H1 (cell line): ENCODE measurements around the gene CRX. TPM values are rescaled to one million over a fixed set of nuclear protein-coding genes. Genes with fewer than 3 reads are reported as not detected.

Source experiments
- polyA plus RNA-seq, 7 experiments: library from polyadenylated mRNA; depleted of rRNA in 3 of 7; stranded (reverse) in 5 of 7; unstranded in 2 of 7; fragments of >200 nt in 5 of 7; fragments of 200-250 nt in 2 of 7; gene quantifications; 1 replicate in 5 of 7; 2 replicates in 1 of 7; 4 replicates in 1 of 7; pipeline versions ENCODE4 v1.2.1 to v1.2.3, GENCODE V29; 2011 to 2013; ENCODE audit warnings: missing spikeins in 2 of 7, mixed read lengths in 2 of 7
- total RNA-seq: library from RNA; stranded (reverse); fragmentation: NEBNext Ultra II Directional; extraction: Animal tissue kit (Norgen Biotek cat#: 25700); gene quantifications from 2 replicates; pipeline ENCODE4 v1.2.1, GENCODE V29; 2021
- TF ChIP-seq, protein P1 (sequence below): fragments of 300-600 bp; sonication (generic); IDR thresholded peaks from 2 replicates; pipeline ENCODE4 v1.7.1; 2012; ENCODE audit warnings: low read length, moderate library complexity, mild to moderate bottlenecking, inconsistent platforms; ENCODE audit not compliant: insufficient replicate concordance

The CRX gene
- total and polyA plus RNA-seq, 2 of the 8 experiments (the other 6 are each of a cell fraction or from before 2014, with no cell fraction given), result 0.08 TPM; not detected in 1

DNA sequence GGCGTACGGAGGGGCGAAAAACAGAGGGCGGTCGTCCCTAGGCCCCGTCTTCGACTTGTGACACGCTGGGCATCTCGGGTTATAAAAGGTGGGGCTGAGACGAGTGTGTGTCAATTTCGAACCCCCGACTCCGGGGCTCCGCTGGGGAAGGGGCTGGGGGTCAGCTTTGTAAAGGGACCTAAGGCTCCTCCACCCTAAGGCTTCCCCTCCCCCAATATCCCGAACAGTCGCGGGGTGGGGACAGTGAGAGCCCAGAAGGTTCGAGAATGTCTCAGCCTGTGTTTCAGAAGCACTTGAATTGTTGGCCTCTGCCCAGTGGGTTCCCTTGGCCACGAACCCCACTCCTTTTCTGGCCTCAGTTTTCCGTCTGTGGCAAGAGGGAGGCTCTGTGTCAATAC is 42.8 kb upstream of the CRX start (continued):
- TF ChIP-seq, protein P1, sequence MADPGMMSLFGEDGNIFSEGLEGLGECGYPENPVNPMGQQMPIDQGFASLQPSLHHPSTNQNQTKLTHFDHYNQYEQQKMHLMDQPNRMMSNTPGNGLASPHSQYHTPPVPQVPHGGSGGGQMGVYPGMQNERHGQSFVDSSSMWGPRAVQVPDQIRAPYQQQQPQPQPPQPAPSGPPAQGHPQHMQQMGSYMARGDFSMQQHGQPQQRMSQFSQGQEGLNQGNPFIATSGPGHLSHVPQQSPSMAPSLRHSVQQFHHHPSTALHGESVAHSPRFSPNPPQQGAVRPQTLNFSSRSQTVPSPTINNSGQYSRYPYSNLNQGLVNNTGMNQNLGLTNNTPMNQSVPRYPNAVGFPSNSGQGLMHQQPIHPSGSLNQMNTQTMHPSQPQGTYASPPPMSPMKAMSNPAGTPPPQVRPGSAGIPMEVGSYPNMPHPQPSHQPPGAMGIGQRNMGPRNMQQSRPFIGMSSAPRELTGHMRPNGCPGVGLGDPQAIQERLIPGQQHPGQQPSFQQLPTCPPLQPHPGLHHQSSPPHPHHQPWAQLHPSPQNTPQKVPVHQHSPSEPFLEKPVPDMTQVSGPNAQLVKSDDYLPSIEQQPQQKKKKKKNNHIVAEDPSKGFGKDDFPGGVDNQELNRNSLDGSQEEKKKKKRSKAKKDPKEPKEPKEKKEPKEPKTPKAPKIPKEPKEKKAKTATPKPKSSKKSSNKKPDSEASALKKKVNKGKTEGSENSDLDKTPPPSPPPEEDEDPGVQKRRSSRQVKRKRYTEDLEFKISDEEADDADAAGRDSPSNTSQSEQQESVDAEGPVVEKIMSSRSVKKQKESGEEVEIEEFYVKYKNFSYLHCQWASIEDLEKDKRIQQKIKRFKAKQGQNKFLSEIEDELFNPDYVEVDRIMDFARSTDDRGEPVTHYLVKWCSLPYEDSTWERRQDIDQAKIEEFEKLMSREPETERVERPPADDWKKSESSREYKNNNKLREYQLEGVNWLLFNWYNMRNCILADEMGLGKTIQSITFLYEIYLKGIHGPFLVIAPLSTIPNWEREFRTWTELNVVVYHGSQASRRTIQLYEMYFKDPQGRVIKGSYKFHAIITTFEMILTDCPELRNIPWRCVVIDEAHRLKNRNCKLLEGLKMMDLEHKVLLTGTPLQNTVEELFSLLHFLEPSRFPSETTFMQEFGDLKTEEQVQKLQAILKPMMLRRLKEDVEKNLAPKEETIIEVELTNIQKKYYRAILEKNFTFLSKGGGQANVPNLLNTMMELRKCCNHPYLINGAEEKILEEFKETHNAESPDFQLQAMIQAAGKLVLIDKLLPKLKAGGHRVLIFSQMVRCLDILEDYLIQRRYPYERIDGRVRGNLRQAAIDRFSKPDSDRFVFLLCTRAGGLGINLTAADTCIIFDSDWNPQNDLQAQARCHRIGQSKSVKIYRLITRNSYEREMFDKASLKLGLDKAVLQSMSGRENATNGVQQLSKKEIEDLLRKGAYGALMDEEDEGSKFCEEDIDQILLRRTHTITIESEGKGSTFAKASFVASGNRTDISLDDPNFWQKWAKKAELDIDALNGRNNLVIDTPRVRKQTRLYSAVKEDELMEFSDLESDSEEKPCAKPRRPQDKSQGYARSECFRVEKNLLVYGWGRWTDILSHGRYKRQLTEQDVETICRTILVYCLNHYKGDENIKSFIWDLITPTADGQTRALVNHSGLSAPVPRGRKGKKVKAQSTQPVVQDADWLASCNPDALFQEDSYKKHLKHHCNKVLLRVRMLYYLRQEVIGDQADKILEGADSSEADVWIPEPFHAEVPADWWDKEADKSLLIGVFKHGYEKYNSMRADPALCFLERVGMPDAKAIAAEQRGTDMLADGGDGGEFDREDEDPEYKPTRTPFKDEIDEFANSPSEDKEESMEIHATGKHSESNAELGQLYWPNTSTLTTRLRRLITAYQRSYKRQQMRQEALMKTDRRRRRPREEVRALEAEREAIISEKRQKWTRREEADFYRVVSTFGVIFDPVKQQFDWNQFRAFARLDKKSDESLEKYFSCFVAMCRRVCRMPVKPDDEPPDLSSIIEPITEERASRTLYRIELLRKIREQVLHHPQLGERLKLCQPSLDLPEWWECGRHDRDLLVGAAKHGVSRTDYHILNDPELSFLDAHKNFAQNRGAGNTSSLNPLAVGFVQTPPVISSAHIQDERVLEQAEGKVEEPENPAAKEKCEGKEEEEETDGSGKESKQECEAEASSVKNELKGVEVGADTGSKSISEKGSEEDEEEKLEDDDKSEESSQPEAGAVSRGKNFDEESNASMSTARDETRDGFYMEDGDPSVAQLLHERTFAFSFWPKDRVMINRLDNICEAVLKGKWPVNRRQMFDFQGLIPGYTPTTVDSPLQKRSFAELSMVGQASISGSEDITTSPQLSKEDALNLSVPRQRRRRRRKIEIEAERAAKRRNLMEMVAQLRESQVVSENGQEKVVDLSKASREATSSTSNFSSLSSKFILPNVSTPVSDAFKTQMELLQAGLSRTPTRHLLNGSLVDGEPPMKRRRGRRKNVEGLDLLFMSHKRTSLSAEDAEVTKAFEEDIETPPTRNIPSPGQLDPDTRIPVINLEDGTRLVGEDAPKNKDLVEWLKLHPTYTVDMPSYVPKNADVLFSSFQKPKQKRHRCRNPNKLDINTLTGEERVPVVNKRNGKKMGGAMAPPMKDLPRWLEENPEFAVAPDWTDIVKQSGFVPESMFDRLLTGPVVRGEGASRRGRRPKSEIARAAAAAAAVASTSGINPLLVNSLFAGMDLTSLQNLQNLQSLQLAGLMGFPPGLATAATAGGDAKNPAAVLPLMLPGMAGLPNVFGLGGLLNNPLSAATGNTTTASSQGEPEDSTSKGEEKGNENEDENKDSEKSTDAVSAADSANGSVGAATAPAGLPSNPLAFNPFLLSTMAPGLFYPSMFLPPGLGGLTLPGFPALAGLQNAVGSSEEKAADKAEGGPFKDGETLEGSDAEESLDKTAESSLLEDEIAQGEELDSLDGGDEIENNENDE, result no peak
- TF ChIP-seq, all 59 proteins: peak for 1
